Embryonic facial prominence (tissue), 1 donor: ENCODE data around the gene PPFIBP1.

ENCODE experiments used
- DNase-seq: peaks from one replicate; pipeline ENCODE4 v3.0.0-alpha.2; 2016; ENCODE audit errors: extremely low spot score

The PPFIBP1 gene

DNA sequence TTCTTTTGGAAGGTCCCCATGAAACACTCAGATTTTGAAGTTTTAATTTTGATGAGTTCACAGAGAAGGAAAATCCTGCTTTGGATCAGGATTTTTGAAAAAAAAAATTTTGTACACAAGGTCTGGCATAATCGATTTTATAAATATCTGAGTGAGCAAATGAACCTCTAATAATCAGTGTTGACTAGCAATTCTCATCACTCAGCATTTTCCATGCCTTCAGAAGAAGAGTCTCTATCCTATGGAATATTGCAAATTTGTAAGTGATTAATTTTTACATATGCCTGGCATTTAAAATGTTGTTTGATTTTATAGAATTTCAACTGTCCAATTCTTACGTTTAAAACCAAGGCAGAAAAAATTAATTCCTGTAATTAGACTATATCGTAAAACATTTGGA, 141.7 kb downstream of the PPFIBP1 start:
- DNase-seq = no peak

DNA sequence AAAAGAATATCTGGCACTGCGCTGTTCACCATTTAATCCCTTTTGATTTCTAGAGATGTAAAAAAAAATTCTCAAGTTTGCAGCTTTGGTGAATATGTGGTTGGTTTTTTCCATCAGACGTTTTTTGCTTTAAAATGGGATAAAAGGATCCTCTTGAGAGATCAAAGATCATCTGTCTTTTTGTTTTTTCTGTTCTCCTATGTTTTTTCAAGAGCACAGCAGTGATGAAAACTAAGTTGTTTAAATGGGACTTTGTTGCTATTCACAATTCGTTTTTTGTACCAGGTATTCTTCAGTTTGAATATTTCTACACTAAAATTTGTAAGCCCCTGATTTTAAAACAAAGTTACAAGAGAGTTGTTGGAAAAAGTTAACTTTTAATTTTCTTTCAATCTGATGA, 142.5 kb downstream of the PPFIBP1 start:
- DNase-seq = no peak

DNA sequence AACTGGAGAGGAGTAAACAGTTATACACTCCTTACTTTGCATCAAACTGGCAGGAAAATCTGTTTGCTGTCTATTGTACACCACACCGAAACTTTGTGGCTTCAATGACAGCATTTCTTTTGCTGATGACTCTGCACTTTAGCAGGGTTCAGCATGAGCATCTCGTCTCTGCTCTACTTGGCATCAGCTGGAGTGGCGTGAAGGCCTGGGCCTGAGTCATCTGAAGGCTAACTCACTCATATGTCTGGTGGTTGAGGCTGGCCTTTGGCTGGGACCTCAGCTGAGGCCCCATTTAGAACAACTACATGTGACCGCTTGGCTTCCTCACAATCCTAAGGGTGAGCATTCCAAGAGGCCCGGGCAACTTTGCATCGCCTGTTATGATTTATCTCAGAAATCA, 143.5 kb downstream of the PPFIBP1 start:
- no peak for DNase-seq

DNA sequence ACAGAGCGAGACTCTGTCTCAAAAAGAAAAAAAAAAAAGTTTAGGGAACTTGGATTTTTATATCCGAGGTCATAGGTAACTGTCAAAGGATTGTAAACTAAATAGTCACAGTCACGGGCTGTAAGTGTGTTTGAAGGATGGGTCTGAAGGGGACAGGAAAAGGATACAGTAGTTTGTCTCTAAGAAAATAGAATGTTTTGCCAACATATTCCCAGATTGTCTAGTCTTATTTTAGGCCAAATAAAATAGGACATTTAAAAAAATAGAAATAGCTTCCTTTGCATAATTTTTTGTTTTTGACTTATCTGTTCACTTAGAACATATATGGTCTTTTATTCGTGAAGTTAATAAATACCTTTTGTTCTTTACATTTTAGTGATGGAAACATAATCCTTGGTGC, 148.0 kb downstream of the PPFIBP1 start:
- no peak for DNase-seq

DNA sequence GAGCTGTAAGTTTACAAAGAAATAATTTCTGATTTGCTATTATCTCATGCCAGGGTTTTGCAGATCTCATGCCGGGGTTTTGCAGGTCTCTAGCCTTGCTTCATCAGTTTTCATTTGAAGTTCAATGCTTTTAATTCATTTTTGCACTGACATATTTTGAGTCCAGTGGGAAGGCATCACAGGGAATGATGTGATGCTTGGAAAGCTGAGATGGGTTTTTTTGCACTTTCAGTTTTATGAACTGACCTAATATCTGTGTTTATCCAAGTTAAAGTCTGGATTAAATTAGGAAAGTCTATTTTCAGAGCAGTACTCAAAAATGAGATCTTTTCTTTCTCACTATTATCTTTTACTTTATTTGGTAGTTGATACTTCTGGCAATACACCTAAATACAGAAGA, 148.6 kb downstream of the PPFIBP1 start:
- DNase-seq = no peak

DNA sequence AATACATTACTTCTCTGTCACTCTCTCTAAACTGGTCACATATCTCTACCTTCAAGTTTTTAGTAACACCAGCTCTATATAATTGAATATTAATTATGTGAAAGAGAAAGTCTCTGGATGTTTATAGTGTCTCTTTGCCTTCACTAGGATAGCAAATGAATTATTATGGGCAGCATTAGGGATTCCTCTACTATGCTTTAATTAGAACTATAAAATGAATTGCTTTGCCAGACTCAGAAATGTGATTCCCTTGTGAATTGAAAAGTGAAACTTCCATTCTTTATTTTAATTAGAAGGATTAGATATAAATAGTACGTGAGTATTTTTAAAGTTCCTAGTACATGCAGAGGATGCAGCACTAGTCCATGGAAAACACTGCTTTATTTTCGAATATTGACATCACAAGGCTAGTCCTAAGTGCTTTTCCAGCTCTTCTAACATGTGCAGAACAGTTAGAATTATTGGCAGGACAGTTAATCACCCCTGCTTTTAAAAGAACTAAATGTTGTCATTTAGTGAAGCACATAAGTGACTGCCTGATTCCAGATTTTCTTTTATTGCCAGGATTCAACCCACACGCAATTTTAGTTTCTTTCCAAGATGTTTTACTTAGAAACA, 149.2 kb downstream of the PPFIBP1 start:
- DNase-seq = no peak

DNA sequence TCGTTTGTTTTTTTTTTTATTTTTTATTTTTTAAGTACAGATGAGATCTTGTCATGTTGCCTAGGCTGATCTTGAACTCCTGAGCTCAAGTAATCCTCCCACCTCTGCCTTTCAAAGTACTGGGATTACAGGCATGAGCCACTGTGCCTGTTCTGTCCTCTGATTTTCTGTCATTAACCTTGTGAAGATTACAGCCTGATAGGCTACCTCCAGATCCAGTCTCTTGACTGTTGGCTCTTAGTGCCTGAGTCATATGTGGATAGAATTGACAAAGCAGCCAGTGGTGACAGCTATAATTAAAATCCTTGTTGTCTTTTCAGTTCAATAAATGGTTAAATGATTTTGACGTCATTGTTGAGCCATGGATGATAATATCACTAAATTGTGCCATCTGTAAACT, 151.0 kb downstream of the PPFIBP1 start:
- no peak for DNase-seq

DNA sequence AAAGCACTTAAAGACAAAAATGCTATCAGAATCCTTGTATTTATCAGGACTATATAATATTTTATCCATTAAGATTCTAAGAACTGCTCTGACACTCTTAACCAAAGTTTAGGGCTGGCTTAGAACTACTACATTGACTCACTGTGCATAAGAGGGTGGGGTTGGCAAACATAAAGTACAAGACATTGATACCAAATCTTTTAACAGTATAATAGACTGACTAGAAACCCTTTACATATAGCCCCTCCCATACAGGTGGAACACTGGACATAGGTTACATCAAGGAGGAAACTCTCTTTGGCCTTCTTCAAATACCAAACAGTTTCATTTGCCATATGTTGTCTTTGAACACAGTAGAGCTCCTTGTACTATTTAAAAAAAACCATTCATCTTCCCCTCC, 156.6 kb downstream of the PPFIBP1 start:
- DNase-seq = no peak

DNA sequence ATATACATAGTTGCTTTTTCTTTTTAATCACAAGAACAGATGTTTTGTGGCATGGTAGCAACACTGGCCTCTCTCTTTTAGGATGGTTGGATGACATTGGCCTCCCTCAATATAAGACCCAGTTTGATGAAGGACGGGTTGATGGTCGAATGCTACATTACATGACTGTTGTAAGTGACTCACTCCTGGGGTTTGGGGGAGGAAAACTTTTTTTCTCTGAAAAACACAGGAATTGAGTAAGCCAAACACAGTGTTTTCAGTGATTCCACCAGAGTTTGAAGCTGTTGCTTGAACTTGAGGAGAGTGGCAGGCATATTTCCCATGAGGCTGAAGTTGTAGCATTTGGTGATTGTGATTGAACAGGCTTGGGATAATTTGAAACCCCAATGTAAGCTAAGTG, 158.5 kb downstream of the PPFIBP1 start:
- DNase-seq = no peak

DNA sequence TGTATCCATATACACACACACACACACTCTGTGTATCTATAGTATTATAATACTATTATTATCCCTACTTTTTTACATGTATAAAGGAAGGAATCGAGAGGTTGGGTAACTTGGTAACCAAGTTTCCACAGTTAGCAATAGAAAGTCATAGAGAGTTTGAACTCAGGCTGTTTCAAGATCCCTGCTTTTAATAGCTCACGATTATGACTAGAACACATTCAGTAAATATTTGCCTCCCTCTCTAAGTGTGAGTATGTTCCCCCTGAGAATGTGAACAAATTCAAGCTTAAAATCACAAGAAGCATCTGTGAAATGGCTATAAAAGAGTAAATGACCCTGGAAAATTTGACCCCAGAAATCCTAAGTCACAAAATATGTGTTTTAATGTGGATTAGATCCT, 161.3 kb downstream of the PPFIBP1 start:
- DNase-seq = no peak

DNA sequence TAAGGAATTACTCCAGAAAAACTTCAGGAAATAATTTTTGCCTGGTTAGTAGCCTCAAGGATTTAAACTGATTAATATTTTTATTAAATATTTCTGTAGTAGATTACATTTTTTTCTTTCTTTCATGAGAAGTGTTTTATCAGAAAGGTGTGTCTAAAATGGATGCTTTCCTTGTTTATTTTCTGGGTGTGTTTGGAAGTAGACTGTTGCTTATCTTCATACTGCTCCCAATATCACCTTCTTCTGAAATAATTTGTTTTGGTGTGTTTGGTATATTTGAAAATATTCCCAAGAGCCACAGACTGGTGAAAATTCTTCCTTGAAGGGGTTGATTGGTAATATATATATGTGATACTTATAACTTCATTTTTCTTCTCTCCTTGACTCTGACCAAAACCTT, 162.1 kb downstream of the PPFIBP1 start:
- DNase-seq = no peak

DNA sequence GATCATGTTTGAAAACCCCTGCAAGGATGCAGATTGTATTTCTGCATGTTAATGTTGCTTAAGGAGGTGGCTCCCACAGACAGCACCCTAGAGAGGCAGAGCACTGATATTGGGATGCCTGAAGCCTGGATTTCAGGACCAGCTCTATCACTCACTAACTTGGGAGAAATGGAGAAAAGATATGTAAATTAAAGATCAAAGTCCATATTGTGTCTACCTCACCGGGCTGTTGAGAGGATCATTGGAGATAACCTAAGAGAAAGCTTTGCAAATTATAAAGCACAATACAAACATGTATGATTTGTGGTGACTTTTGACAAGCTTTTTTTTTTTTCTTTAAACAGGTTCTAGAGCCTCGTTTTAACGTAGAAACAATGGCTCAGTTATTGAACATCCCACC, 164.7 kb downstream of the PPFIBP1 start:
- no peak for DNase-seq

DNA sequence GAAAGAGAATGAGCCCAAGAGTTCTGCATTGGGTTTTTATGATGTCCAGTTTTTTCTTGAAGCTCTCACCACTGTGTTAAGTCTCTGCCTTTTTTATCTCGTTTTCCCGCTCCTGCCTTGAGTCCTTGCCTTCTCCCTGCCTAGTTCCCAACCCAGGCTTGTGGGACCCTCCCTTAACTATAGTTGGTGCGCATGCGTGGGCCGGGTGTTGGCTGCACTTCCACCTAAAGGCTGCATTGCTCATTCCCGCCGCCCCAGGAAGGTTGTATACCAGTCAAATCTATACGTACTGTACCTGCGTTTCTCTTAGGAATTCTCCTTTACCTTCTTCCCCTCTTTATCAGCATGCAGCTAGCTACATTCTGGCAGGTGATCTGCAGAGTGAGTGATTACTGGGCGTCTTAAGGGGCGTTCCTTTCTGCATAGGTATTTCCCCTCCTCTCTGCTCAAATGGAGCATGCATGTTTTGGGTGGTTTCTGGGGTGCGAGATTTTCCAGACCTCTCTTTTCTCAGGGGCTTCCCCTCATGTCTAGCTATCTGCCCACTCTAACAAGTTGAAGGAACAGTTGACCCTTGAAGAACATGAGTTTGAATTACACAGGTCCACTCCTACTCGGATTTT, 165.7 kb downstream of the PPFIBP1 start:
- DNase-seq = no peak

DNA sequence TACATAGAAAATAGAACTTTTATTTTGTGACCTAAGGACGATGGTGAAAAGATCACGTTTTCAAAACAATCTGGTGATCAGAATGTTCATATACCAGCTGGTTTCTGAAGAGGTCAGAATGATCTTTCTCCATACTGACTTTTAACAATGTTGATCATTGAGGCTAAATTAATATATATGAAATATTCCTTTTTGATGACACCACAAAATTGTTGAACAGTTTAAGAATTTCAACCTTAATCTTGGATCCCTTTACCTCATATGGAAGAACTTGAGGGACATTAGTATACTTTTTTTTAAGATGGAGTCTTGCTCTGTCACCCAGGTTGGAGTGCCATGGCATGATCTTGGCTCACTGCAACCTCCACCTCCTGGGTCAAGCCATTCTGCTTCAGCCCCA, 169.4 kb downstream of the PPFIBP1 start:
- no peak for DNase-seq

DNA sequence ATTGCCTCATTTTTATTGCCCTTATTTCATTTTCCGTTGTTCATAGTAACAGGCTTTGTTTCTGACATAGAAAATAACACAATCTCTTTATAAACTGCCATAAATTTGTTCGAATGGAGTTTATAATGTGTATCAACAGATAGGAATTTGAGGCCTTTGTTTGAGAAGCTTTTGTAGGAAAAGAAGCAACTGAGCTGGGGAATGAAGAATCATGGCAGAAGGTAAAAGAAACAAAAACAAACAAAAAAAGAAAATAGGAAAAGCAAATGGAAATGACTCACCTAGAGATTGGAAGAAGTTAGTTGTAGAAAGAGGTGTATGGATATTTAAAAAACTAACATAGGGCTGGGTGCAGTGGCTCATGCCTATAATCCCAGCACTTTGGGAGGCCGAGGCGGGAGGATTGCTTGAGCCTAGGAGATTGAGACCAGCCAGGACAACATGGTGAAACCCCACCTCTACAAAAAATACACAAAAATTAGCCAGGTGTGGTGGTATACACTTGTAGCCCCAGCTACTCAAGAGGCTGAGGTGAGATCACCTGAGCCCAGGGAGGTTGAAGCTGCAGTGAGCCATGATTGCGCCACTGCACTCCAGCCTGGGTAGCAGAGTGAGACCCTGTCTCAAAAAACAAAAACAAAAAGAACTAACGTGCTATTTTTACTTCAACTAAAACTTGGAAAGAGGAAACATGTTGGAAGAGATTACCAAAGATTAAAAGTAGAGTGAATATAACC, 171.7 kb downstream of the PPFIBP1 start:
- no peak for DNase-seq

DNA sequence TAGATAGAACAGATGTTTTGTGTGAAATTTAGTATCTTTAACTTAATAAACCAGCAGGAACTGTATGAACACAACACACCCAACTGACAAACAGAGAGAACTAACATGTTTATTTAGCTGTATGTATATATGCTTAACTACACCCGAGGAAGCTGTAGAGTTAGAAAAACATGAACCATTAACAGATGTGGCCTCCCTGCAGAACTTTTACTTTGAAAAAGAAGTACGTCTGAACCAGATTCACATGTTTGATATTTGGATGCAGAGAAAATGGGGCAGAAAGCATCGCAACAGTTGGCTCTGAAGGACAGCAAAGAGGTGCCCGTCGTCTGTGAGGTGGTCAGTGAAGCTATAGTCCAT, 172.3 kb downstream of the PPFIBP1 start, which contains the start of gene REP15:
Gene REP15 (plus strand): TSS at position 155 of the 360 bp plus-strand sequence. CDS start 116 bp downstream, at position 271.
- DNase-seq = no peak

DNA sequence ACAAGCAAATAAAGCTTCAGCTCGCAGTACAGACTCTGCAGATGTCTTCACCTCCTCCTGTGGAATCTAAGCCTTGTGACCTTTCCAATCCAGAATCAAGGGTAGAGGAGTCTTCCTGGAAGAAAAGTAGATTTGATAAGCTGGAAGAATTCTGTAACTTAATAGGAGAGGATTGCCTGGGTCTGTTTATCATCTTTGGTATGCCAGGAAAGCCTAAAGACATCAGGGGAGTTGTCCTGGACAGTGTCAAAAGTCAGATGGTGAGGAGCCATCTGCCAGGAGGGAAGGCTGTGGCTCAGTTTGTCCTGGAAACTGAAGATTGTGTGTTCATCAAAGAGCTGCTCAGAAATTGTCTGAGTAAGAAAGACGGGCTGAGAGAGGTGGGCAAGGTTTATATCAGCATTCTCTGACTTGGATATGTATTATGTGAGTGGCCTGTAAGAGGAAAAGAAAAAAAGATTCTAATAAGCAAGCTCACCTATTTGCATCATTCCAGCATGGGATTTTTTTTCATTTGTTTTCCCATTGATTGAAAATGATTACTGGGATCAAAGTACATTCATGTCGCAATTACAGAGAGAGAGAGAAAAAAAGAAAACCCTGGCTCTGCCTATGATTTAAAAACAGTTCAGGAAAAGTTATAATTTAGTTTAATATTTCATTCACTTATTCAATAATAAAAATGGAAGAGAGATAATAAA, 173.0 kb downstream of the PPFIBP1 start:
- no peak for DNase-seq

DNA sequence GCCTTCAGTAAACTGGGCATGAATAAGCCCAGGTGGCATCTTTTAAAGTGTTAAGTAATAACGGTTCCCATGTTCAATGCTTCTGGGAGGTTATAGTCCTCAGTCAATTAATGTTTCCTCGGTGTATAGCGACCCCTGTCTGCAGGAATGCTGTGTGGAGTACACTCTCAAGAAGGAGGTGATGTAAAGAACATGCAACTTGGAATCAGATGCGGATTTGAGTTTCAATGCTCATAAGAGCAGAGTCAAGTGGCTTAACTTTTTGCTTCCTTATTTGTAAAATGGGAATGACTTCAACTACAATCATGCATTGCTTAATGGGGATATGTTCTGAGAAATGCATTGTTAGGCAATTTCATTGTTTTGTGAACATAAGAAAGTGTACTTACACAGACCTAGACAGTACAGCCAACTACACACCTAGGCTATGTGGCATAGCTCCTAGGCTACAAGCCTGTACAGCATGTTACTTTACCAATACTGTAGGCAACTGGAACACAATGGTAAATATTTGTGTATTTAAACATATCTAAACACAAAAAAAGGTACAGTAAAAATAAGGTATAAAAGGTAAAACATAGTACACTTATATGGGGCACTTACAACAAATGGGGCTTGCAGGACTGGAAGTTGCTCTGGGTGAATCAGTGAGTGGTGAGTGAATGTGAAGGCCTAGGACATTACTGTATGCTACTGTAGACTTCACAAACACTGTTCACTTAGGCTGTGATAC, 179.9 kb downstream of the PPFIBP1 start:
- DNase-seq = no peak

DNA sequence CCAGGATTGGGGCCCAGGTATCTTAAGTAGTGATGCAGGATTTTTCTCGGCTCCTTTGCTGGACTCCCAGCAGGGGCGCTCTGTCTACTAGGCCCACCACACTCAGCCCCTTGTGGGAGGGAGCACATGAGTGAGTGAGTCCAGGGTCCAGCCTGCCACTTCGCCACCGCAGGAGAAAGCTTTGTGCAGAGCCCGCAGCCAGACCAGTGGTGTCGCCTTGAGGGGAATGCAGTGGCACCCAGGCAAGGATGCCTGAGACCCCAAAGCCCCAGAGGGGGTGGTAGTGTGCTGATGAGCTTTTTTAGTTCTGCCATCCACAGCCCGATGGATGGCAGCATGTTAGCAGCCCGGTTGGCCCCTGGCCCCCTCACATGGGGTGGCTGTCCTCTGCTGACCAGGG, 181.3 kb downstream of the PPFIBP1 start:
- DNase-seq = no peak

DNA sequence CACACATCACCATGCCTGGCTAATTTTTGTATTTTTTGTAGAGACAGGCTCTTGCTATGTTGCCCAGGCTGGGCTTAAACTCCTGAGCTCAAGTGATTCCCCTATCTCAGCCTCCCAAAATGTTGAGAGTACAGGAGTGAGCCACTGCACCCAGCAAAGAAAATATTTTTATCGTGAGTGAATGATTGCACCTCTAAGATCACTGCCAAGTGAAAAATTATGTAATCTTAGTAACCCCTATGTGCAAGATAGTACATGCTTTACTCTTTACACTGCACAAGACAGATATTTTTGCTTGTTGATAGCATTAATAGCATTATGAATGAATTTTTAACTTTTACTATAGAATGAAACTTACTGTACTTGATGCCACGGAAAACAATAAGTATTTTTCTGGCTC, 183.2 kb downstream of the PPFIBP1 start:
- DNase-seq = no peak

DNA sequence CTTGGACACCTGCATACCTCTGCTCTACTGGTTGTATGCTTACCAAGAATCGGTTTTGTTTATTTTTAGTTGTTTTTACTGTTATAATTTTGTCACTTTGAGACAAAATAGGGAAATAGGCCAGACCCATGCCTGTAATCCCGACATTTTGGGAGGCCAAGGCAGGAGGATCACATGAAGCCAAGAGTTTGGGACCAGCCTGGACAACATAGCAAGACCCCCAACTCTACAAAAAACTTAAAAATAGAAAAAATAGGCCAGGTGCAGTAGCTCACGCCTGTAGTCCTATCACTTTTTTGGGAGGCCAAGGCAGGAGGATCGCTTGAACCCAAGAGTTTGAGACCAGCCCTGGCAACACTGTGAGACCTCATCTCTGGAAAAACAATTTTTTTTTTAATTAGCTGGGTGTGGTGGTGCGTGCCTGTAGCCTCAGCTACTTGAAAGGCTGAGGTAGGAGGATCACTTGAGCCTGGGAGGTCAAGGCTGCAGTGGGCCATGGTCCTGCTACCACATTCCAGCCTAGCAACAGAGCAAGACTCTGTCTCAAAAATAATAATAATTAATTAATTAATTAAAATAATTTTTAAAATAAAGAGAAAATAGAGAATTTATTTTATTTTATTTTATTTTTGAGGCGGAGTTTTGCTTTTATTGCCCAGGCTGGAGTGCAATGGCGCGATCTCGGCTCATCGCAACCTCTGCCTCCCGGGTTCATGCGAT, 185.4 kb downstream of the PPFIBP1 start:
- no peak for DNase-seq
